Measurements from ENCODE around the gene SLC31A2.
"Not testable (repeated sequence)": the region's sequence is repeated elsewhere in the genome, so short reads cannot be mapped to it uniquely, and the experiment has no call there.

SLC31A2 gene, protein sequence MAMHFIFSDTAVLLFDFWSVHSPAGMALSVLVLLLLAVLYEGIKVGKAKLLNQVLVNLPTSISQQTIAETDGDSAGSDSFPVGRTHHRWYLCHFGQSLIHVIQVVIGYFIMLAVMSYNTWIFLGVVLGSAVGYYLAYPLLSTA

DNA sequence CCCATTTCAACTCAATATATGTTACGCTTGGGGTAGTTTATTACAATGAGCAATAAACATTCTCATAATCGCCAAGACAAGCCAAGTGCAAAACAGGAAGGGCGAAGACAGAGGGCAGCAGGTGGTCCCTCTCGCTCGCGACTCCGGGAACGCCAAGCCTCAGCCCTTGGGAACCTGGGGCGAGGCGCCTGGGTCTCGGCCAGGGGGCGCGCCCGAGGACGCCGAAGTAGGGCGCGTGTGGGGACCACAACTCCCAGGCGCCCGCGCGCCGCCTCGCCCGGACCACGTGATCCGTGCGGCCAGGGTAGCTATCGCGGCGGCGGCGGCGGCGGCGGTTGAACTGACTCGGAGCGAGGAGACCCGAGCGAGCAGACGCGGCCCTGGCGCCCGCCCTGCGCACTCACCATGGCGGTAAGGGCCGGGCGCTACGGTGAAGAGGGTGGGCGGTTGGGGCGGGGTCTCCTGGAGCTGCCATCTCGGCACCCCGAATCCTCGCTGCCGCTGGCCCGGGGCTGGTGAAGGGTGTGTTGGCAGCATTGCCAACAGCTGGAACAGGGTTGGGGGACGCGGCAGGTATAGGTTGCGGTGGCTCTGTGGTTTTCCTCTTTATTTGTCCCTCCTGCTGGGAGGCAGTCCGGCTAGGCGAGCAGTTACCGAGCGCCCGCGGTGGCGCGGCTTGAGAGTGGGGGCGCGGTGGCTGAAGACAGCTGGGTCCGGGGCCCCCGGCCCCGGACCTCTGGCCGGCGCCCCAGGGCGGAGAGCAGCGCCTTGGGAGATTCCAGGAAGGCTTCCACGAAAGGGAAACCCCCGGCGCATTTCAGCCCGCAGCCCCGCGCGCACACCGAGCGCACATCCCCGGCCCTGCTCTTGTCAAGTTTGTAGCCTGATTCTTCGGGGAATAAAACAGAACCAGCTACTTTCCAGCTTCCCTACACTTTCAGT, at the start of gene SLC31A2:
SLC31A2 (plus strand) TSS at position 338 of the 942 bp plus-strand sequence; CDS start at position 406, 68 bp downstream.
- peak; percentile 74 for DNase-seq

DNA sequence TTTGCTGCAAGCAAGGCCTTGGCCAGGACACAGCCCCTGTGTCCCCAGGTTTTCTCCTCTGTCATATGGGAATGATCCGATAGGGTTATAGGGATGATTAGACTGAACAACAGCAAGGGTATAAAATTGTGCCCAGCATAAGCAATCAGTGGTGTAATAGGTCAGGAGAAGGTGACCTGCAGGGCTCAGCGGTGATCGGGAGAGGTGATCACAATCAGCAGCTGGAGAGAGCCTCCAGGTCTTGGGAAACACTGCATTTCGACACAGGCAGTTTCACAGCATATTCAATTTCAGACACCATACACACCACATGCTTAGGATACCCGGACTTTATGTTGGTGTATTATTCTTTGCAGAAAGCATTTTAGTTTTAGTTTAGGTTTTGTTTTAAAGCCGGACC, 45.5 kb upstream of the SLC31A2 start:
- DNase-seq = not testable (repeated sequence)

DNA sequence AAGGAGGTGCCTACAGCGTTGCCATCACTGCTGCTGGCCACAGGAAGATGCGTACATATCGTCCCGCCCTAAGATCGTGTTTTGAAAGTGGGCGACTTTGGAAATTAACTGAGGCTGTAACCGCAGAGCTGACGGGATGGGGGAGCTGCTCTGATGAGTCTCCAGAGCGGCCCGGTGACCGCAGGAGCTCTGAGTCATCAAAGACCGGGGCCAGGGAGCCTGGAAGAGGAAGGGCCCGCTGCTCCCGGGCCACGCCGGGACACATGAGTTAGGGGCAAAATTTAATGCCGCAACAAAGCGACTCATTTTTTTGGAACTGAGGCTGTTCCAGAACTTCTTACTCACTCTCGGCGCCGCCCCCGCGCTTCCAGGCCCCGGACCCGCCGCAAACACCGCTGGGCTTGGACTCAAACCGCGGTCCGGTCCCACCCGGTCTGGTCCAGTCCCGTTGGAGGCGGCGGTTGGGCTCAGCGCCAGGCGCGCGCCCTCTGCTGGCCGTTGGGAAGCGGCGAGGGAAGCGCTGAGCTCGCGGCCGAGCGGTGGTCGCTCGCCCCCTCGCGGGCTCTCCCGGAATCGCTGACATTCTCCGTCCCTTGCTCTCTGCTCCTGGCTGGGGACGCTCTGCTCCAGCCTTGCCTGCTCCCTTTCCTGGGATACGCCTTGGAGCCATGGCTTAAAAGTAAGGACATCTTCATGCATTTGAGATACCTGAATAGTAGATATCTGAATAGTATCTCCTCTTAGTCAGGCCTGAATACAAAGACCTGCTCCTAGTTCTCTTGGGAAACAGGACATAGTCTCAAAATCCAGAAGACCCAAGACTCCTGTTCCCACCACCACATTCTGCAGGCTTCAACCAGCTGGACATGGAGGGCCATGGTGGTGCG, 39.5 kb upstream of the SLC31A2 start:
- not testable (repeated sequence) for DNase-seq

DNA sequence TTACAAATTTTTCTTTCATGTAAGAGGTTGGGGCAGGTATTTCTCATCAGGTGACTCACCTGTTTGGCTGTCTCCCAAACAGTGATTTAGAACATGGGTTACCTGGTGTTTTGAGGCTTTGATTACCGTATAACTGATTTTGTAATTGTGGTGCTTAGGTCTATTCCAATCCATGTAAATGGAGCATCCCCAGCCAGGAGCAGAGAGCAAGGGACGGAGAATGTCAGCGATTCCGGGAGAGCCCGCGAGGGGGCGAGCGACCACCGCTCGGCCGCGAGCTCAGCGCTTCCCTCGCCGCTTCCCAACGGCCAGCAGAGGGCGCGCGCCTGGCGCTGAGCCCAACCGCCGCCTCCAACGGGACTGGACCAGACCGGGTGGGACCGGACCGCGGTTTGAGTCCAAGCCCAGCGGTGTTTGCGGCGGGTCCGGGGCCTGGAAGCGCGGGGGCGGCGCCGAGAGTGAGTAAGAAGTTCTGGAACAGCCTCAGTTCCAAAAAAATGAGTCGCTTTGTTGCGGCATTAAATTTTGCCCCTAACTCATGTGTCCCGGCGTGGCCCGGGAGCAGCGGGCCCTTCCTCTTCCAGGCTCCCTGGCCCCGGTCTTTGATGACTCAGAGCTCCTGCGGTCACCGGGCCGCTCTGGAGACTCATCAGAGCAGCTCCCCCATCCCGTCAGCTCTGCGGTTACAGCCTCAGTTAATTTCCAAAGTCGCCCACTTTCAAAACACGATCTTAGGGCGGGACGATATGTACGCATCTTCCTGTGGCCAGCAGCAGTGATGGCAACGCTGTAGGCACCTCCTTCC, 37.9 kb upstream of the SLC31A2 start:
- not testable (repeated sequence) for DNase-seq

DNA sequence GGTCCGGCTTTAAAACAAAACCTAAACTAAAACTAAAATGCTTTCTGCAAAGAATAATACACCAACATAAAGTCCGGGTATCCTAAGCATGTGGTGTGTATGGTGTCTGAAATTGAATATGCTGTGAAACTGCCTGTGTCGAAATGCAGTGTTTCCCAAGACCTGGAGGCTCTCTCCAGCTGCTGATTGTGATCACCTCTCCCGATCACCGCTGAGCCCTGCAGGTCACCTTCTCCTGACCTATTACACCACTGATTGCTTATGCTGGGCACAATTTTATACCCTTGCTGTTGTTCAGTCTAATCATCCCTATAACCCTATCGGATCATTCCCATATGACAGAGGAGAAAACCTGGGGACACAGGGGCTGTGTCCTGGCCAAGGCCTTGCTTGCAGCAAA, 32.0 kb upstream of the SLC31A2 start:
- DNase-seq = not testable (repeated sequence)

DNA sequence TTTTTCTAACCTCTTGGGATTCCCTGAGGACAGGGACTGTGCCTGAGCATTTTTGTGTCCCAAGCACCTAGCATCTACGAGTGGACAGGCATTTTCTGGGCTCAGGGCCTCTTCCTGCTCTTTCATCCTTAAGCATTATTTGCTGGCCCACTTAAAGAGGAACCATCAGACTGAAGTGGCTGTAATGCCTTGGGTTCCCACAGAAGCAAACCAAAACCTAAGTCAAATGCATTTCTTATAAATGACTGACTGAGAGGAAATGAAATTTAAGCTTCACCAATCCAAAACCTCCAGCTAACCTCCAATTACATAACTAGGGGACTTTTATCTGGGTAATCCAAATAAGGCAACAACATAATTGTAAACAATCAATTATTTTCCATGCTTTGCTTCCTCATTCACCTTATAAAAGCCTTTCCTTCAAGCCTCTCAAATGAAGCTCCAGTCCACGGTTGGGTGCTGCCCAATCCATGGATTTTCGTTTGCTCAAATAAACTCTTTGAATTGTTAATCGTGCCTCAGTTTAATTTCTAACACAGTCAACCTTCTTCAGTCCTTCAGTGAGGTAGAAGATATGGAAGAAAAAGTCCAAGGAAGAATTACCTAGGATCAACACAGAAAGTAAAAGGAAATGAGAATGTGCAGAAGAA, 25.3 kb upstream of the SLC31A2 start:
- no peak for DNase-seq

DNA sequence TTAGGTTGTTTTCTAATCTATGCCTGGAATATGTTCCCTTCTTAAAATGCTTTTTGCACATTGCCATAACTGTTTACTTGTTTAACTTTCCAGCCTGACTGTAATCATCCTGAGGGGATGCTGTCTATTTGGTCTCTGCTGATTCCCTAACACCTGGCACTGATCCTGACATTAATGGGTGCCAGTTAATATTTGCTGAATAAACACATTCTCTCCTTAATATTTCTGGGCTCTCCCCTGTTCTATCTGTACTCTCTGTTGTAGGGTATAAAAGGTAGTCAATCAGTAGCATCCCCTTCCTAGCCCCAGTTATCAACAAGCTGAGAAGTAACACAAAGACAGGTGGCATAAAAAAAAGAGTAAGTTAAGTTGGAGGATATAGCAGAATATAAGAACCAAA, 21.3 kb upstream of the SLC31A2 start:
- DNase-seq = no peak

DNA sequence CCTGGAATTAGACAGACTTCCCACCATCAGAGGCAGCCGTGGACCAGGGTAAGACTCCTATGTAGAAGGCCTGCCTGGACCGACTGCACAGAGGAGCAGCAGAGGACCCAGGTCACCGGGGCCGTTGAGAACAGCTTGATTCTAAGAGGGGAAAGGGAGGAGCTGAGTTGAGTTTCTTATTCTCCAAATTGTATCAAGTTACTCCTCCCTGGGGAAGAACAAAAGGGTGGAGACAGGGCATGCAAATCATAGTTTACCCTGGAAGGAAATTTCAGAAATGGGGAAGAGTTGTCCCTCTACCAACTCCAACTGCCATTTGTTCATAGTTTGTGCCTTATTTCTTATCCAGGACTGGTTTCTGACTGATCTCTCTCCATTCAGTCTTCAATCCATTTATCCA, 20.9 kb upstream of the SLC31A2 start:
- no peak for DNase-seq

DNA sequence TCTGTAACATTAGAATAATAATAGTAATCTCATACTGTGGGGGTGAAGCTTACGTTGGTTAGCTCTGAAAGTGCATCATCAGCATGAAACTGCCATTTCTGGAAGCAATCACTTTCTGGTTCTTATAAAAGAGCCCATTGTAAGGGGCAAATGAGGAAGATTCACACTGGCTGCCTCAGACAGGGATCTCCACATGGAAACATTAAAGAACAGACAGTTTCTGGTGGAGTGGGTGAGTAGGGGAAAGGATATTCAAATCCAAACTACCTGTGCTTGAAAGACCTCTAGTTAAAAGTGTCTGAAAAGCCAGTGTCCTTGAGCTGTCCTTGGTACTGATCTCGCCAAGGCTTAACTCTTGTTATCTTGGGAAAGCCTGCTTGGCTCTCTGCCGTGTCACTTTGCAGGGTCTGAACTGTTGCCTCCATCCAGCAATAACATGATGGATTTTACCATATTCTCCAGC, 19.1 kb upstream of the SLC31A2 start:
- DNase-seq = no peak

DNA sequence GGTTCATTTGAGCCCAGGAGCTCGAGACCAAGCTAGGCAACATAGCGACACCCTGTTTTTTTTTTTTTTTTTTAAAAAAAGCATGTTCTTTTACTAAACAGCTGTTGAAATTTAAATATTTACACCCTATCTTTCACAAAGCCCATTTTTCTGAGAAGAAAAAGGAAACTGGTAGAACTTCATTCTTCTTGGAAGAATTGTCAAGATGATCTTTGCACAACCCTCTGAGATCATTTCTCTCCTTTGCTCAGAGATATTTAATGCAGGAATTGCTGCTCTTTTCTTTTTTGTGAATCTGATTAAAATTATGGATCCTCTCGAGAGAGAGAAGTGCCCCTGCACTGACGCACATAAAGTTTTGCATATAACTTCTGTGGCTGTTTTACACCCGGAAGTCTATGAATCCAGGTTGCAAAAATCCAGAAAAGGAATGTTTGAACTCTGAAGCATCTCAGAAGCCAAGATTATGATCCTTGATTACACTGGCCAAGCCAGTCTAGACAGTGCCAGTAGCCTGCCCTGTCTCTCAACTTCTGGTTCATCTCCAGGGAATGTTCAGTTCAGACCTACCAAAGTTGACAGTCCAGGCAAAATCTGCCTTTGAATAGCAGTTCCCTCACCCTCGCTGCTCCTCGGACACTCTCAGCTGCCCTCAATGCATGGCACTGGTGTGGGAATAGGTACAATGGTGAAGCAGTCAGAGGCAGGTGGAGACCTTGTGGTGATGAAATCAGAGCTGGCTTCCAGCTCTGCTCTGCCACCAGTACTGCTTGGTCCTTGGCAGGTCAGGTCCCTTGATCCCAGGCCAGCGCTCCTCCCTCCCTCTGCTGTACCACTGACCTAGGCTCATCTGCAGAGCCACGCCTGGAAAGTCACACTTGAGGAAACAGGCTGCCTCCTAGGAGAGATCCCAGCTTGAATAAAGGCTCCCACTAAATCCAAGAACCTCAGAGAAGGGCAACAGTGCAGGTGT, 13.3 kb upstream of the SLC31A2 start:
- no peak for DNase-seq

DNA sequence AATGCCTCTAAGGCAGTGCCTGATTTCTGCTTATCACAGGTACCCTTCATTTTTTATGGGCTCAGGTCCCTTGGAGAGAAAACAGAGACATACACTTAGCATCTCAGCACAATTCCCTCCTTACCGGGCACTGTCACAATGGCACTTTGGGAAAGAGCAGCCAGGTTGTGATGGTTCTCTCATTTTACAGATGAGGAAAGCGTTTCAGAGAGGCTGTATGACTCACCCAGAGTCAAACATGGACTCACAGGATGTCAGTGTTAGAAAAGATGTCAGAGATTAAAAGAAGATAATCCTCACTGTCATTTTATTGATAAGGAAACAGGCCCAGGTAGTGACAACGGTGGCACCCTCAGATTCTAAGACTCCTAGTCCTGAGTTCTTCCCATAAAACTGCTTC, 12.0 kb upstream of the SLC31A2 start:
- DNase-seq = no peak

DNA sequence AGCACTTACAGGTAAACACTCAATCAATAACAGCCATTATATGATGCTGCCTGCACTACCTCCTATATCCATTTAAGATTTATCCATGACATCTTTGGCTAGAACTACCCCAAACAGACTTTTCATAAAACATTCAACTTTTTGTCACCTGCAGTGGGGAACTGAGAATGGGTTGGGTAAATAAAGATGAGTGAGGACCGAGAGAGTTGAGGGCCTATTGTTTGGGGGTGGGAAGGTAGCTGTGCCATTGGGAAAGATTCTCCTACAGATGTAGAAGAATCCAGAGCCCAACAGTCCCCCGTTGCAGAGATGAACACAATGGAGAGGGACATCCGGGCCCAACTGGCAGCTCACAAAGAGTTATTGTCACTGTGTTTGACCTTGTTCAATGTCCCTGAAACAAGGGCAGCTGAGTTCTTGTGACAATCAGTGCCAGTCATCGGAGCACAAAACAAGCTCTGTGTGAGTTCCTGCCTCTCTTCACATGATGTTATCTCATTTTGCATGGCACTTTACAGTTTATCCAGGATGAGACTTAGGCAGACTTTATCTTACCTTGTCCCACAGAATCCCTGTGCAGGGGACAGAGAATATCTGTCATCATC, 11.5 kb upstream of the SLC31A2 start:
- DNase-seq = no peak

DNA sequence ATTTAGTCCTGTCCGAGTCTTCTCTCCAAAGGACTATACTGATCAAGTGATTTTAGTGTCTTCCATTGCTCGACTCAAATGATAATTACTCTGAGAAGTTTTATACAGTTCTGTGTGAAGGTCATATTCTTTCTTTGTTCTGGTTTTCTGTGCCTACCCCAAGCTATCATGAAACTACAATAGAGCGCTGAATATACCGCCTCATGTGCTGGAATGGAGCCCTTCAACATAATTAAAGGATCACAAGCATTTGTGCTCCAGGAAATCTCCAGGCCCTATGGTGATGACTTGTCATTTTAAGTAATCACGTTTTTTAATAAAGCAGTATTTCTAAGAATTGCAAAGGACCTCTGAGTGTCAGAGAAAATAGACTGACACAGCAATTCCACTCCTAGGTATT, 10.9 kb upstream of the SLC31A2 start:
- DNase-seq = no peak

DNA sequence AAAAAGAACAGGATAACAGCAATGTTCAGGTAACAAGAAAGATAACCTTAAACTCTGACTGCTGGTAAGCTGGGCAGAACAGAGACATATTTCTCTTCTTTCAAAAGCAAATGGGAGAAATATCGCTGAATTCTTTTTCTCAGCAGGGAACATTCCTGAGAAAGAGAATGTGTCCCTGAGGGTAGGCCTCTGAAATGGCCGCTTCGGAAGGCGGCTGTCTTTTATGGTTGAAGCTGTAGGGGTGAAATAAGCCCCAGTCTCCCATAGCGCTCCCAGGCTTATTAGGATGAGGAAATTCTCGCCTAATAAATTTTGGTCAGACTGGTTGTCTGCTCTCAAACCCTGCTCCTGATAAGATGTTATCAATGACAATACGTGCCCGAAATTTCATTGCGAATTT, 9.9 kb upstream of the SLC31A2 start:
- not testable (repeated sequence) for DNase-seq

DNA sequence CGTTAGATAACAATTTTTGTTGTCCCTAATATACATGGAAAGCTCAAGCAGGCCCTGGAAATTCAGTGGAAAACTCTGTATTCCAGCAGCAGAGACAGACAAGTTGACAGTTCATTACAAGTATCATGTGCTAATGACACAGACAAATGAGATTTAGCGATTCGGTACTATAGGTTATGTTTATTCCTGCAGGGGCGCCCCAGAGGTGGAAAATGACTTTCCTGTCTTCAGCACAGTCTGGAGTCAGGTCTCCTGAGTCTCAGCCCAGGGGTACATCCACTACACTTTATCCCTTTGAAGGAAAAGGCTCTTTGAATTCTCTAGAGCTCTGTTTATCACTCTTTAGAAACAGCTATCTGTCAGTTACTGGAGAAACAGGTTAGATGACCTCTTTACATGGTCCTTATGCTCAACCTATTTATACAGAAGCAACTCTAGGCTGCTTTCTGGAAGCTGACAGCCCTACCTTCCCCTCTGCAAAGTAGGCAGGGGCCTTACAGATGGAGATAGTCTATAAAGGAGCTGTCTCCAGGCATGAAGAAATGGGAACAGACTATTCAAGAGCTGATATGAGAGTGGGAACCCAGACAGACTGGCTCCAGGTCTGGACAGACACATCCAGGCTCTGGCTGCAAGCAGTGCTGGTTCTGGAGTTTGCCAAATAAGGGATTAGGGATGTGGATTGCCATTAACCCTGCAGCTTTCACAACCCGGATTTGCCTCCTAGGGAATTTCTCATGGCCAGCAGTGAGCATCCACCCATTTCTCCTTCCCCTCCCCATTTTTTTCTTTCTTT, 7.2 kb upstream of the SLC31A2 start:
- no peak for DNase-seq

DNA sequence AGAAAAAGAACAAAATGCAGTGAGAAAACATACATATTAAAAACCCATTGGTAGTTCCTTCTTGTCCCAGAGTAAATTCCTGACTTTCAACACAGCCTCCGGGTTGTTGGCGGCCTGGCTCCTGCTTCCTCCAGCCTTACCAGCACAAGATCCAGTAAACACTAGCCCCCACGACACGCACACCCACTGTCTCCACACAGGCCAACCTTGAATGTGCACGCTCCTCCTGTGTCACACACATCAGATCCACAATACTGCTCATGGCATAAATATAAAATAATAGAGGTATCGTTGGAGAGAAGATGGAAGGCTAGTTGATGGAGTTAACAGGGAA, 2.5 kb upstream of the SLC31A2 start:
- DNase-seq = no peak

DNA sequence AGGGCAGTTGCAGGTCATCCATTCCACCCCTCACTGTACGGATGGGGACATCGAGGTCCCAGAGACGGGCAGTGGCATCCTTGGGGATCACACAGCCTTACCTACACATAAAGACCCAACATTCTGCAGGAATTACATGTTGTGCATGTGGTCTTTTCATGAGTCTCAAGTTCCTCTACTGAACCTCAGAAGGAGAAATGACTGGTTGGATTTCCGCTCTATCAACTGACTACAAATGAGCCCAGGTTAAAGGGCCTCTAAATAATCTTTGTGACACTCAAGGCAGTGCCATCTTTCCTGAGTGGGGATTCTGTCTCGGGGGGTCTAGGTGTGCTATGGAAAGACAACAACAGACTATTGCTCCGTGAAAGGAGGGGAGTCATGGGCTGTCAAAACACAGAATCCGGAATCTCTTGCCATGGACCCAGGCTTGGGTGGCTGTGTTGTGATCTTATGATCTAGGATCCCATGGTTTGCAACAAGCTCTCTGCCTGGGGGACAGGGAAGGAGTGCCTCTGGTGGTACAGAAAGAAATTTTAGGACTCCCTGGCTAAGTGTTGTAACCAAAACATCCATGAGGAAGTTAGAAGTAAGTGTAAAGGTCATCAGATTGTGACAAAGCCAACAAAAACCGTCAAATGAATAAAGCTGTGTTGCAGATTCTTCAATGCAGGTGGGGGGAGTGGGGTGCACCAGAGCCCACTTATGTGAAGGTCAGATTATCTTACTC, 1.9 kb upstream of the SLC31A2 start:
- DNase-seq = no peak

DNA sequence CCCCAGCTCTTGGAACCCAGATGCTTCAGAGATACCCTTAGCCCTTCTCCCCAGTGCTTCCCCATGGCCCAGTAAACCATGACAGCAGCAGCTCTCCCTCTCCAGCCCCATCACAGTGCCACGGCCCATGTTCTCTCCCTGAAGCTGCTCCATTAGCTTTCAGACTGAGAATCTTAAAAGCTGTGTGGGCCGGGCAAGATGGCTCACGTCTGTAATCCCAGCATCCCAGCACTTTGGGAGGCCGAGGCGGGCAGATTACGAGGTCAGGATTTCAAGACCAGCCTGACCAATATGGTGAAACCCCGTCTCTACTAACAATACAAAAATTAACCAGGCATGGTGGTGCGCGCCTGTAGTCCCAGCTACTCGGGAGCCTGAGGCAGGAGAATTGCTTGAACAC, 1.2 kb upstream of the SLC31A2 start:
- DNase-seq = not testable (repeated sequence)

Measured in NCI-H1048 (cell line).